Measurements from ENCODE around the gene PRPF31. TPM values are rescaled to one million over a fixed set of nuclear protein-coding genes. Genes with fewer than 3 reads are reported as not detected.

PRPF31 gene
- total and polyA plus RNA-seq, 4 donors: 34.1 to 54.1 (median 51.7) TPM

- ATAC-seq (ENCODE audit: insufficient read depth, low FRiP score) (no peak), DNase-seq (no peak)
- 71 to 78% methylated on average over 2 of the region's 2 CpGs for WGBS, 2 donors
- Histone ChIP-seq H3K27ac (ENCODE audit: low read depth in 1 of 2, low read length in 1 of 2) (no peak overlapping the region), H3K9me3 (ENCODE audit: control insufficient read depth in 4 of 4, insufficient read depth in 3 of 4, low read length in 3 of 4) (no peaks in the 10 kb centered on the region), H3K9ac (ENCODE audit: insufficient read depth in 1 of 2, low read length in 2 of 2) (no peak overlapping the region), H3K4me3 (no peak overlapping the region), H3K36me3 (ENCODE audit: control insufficient read depth in 4 of 4, insufficient read depth in 4 of 4, low read length in 4 of 4) (peaks cover 3 to 22% (median 16%) of the 10 kb centered on the region in 4 donors), H3K4me1 (ENCODE audit: control insufficient read depth in 5 of 5, insufficient read depth in 5 of 5, low read length in 5 of 5) (peaks cover 0 to 16% (median 9%) of the 10 kb centered on the region in 5 donors), H3K27me3 (ENCODE audit: control insufficient read depth in 3 of 3, insufficient read depth in 3 of 3, low read length in 2 of 3) (no peaks in the 10 kb centered on the region)
- TF ChIP-seq, protein P1, sequence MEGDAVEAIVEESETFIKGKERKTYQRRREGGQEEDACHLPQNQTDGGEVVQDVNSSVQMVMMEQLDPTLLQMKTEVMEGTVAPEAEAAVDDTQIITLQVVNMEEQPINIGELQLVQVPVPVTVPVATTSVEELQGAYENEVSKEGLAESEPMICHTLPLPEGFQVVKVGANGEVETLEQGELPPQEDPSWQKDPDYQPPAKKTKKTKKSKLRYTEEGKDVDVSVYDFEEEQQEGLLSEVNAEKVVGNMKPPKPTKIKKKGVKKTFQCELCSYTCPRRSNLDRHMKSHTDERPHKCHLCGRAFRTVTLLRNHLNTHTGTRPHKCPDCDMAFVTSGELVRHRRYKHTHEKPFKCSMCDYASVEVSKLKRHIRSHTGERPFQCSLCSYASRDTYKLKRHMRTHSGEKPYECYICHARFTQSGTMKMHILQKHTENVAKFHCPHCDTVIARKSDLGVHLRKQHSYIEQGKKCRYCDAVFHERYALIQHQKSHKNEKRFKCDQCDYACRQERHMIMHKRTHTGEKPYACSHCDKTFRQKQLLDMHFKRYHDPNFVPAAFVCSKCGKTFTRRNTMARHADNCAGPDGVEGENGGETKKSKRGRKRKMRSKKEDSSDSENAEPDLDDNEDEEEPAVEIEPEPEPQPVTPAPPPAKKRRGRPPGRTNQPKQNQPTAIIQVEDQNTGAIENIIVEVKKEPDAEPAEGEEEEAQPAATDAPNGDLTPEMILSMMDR (IDR thresholded peaks at IDR 0.05; ENCODE audit: control extremely low read depth, extremely low read depth): no peak
Measured at GRCh38 chr19:54133957-54134590, 18.5 kb downstream of the PRPF31 start.

GRCh38 chr19:54136086-54136863, 20.7 kb downstream of the PRPF31 start:
- ATAC-seq (ENCODE audit: insufficient read depth, low FRiP score) (no peak), DNase-seq (no peak)
- Histone ChIP-seq H3K27me3 (ENCODE audit: control insufficient read depth in 3 of 3, insufficient read depth in 3 of 3, low read length in 2 of 3) (no peaks in the 10 kb centered on the region), H3K36me3 (ENCODE audit: control insufficient read depth in 4 of 4, insufficient read depth in 4 of 4, low read length in 4 of 4) (peaks cover 3 to 19% (median 9%) of the 10 kb centered on the region in 4 donors), H3K9me3 (ENCODE audit: control insufficient read depth in 4 of 4, insufficient read depth in 3 of 4, low read length in 3 of 4) (no peaks in the 10 kb centered on the region), H3K4me3 (no peak overlapping the region), H3K9ac (ENCODE audit: insufficient read depth in 1 of 2, low read length in 2 of 2) (peak overlapping the region; percentile 26 to 50), H3K4me1 (ENCODE audit: control insufficient read depth in 5 of 5, insufficient read depth in 5 of 5, low read length in 5 of 5) (peaks cover 0 to 31% (median 16%) of the 10 kb centered on the region in 5 donors), H3K27ac (ENCODE audit: low read depth in 1 of 2, low read length in 1 of 2) (peak overlapping the region; percentile 38 to 61)
- 4 to 5% methylated on average over 30 of the region's 30 CpGs for WGBS, 2 donors
- TF ChIP-seq, protein P1 (IDR thresholded peaks at IDR 0.05; ENCODE audit: control extremely low read depth, extremely low read depth): no peak

DNA sequence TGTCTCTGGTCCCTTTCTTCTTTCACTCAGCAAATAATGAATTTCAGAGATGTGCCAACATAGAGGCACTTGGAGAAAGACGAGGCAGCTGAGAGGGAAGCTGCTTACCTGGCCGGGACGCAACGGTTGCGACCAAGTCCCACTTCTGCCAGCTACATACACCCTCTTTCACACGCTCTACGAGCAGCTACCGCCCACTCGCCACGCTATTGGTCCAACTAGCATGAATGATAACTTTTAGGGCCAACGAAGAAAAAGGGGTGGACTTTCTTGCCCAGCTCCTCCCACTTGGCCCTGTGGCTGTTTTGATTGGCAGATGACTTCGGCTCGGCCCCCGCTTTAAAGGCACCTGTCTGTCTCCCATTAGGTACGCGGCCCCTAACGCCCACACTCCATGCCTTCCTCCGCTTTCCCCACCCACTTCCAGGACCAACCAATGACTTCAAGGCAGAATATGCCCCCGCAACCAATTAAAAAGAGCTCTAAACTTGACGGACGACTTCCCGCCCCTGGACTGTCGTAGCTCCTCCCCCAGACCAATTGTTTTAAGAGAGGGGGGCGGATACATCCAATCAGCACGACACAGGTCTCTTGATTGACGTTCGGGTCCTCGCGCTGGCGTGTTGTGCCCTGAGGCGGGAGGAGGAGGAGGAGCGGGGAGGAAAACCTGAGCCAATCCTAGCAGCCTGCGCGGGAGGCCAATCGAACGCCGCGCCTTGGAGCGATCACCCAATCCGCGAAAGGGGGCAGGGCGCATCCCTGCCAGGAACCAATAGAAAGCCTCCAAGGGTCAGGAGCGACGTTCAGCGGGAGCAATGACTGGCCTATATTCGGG, 21.5 kb downstream of the PRPF31 start:
- Histone ChIP-seq H3K9me3 (ENCODE audit: control insufficient read depth in 4 of 4, insufficient read depth in 3 of 4, low read length in 3 of 4) (no peaks in the 10 kb centered on the region), H3K4me1 (ENCODE audit: control insufficient read depth in 5 of 5, insufficient read depth in 5 of 5, low read length in 5 of 5) (peaks cover 0 to 31% (median 16%) of the 10 kb centered on the region in 5 donors), H3K27me3 (ENCODE audit: control insufficient read depth in 3 of 3, insufficient read depth in 3 of 3, low read length in 2 of 3) (no peaks in the 10 kb centered on the region), H3K36me3 (ENCODE audit: control insufficient read depth in 4 of 4, insufficient read depth in 4 of 4, low read length in 4 of 4) (peaks cover 0 to 13% (median 7%) of the 10 kb centered on the region in 4 donors), H3K9ac (ENCODE audit: insufficient read depth in 1 of 2, low read length in 2 of 2) (peak overlapping the region in 1 of 2 donors; percentile 50), H3K4me3 (no peak overlapping the region), H3K27ac (ENCODE audit: low read depth in 1 of 2, low read length in 1 of 2) (peak overlapping the region; percentile 38 to 61)
- 0 to 1% methylated on average over 45 to 46 of the region's 46 CpGs for WGBS, 2 donors
- ATAC-seq (ENCODE audit: insufficient read depth, low FRiP score) (peak; percentile 92), DNase-seq (peak; percentile 100)
- TF ChIP-seq, protein P1 (IDR thresholded peaks at IDR 0.05; ENCODE audit: control extremely low read depth, extremely low read depth): no peak
